Right atrium auricular region (tissue), 2 donors: ENCODE data around the gene POLD2. TPM values are rescaled to one million over a fixed set of nuclear protein-coding genes. Genes with fewer than 3 reads are reported as not detected.

ENCODE experiments used
- DNase-seq: peaks from one replicate; pipeline ENCODE4 v3.0.0-alpha.2; 2019; ENCODE audit warnings: low spot score
- H3K27ac ChIP-seq, 2 donors: fragments of 200-600 bp; sonication (generic); 1 replicate in 1 of 2; 2 replicates in 1 of 2; pipeline ENCODE4 v1.5.1; 2016 to 2019
- H3K27me3 ChIP-seq, 2 donors: fragments of 200-600 bp; sonication (generic); one replicate each; pipeline versions ENCODE4 v1.5.1 to v1.6.0; 2017 to 2019
- H3K36me3 ChIP-seq: fragments of 200-600 bp; sonication (generic); one replicate; pipeline ENCODE4 v1.5.1; 2016
- H3K4me1 ChIP-seq, 2 donors: fragments of 200-600 bp; sonication (generic); one replicate each; pipeline versions ENCODE4 v1.5.1 to v1.6.0; 2017 to 2019
- H3K4me3 ChIP-seq, 2 donors: fragments of 200-600 bp; sonication (generic); 1 replicate in 1 of 2; 2 replicates in 1 of 2; pipeline ENCODE4 v1.5.1; 2017 to 2019; ENCODE audit warnings: mild to moderate bottlenecking in 1 of 2, moderate library complexity in 1 of 2
- H3K9me3 ChIP-seq, 2 donors: fragments of 200-600 bp; sonication (generic); one replicate each; pipeline ENCODE4 v1.5.1; 2019
- CTCF ChIP-seq, 2 donors: fragments of 200-600 bp; sonication (generic); IDR thresholded peaks; one replicate each; pipeline ENCODE4 v1.5.1; 2019; ENCODE audit warnings: antibody characterized with exemption in 2 of 2
- total RNA-seq, 2 donors: library from RNA; depleted of rRNA; stranded (reverse); fragments of >200 nt; gene quantifications; one replicate each; pipeline ENCODE4 v1.1.0, GENCODE V29; 2016

POLD2 gene
- total RNA-seq, 2 donors from 2014 or later, result 71.4 to 76.5 TPM

- peaks cover 0 to 17% of the 10 kb centered on the region in 2 donors for H3K4me1 ChIP-seq
- TF ChIP-seq CTCF (IDR thresholded peaks at IDR 0.05), result no peak
- no peak for DNase-seq
- H3K4me3 ChIP-seq, result no peak overlapping the region
- no peaks in the 10 kb centered on the region for H3K36me3 ChIP-seq
- no peaks in the 10 kb centered on the region for H3K27me3 ChIP-seq
- peak overlapping the region in 1 of 2 donors; percentile 27 for H3K27ac ChIP-seq
- no peaks in the 10 kb centered on the region for H3K9me3 ChIP-seq
These were observed 29.0 kb downstream of the POLD2 start for GRCh38 chr7:44094365-44094764.

- DNase-seq, result no peak
- H3K27me3 ChIP-seq, result no peaks in the 10 kb centered on the region
- H3K4me3 ChIP-seq, result no peak overlapping the region
- H3K27ac ChIP-seq, result no peak overlapping the region
- H3K9me3 ChIP-seq, result no peaks in the 10 kb centered on the region
- TF ChIP-seq CTCF (IDR thresholded peaks at IDR 0.05), result no peak
- H3K4me1 ChIP-seq, result peaks cover 0 to 23% of the 10 kb centered on the region in 2 donors
- no peaks in the 10 kb centered on the region for H3K36me3 ChIP-seq
These were observed 30.2 kb downstream of the POLD2 start for GRCh38 chr7:44093102-44093641.

- peaks cover 0 to 22% of the 10 kb centered on the region in 2 donors for H3K4me1 ChIP-seq
- H3K9me3 ChIP-seq, result no peaks in the 10 kb centered on the region
- H3K27ac ChIP-seq, result peak overlapping the region; percentile 73 to 83
- DNase-seq, result peak; percentile 80
- no peaks in the 10 kb centered on the region for H3K36me3 ChIP-seq
- H3K27me3 ChIP-seq, result no peaks in the 10 kb centered on the region
- no peak overlapping the region for H3K4me3 ChIP-seq
- TF ChIP-seq CTCF (IDR thresholded peaks at IDR 0.05), result no peak
These were observed 35.2 kb downstream of the POLD2 start for GRCh38 chr7:44087911-44088838.

GRCh38 chr7:44086627-44087026, 36.7 kb downstream of the POLD2 start:
- no peak for TF ChIP-seq CTCF (IDR thresholded peaks at IDR 0.05)
- H3K4me1 ChIP-seq, result peaks cover 0 to 25% of the 10 kb centered on the region in 2 donors
- no peaks in the 10 kb centered on the region for H3K27me3 ChIP-seq
- DNase-seq, result no peak
- no peaks in the 10 kb centered on the region for H3K36me3 ChIP-seq
- H3K9me3 ChIP-seq, result no peaks in the 10 kb centered on the region
- peak overlapping the region; percentile 73 to 83 for H3K27ac ChIP-seq
- H3K4me3 ChIP-seq, result no peak overlapping the region

GRCh38 chr7:44085546-44085945, 37.8 kb downstream of the POLD2 start:
- DNase-seq, result no peak
- H3K4me3 ChIP-seq, result no peak overlapping the region
- peak overlapping the region in 1 of 2 donors; percentile 3 for H3K27ac ChIP-seq
- no peaks in the 10 kb centered on the region for H3K9me3 ChIP-seq
- no peak for TF ChIP-seq CTCF (IDR thresholded peaks at IDR 0.05)
- peaks cover under 1% of the 10 kb centered on the region for H3K36me3 ChIP-seq
- H3K4me1 ChIP-seq, result peaks cover 0 to 36% of the 10 kb centered on the region in 2 donors
- no peaks in the 10 kb centered on the region for H3K27me3 ChIP-seq
